H1 (cell line): ENCODE results near the gene DAPK1. TPM values are rescaled to one million over a fixed set of nuclear protein-coding genes. Genes with fewer than 3 reads are reported as not detected.

Experiments
- CTCF ChIA-PET: fragments of 300-600 bp; sonication (Branson Sonifier 250); formaldehyde crosslinking; loops from one replicate; lab custom pipeline; 2021; ENCODE audit not compliant: partially characterized antibody; lab: Charles Lee
- POLR2A ChIA-PET: fragments of 300-600 bp; sonication (Branson Sonifier 250); formaldehyde crosslinking; loops from one replicate; lab custom pipeline; 2021; ENCODE audit warnings: inconsistent platforms; ENCODE audit not compliant: partially characterized antibody; lab: Charles Lee
- DNase-seq, 2 experiments: peaks; one replicate each; pipeline versions ENCODE4 v3.0.0 to v3.0.0-alpha.2; 2010 to 2022; ENCODE audit warnings: low spot score in 2 of 2, low read depth in 1 of 2, mixed read lengths in 1 of 2
- FAIRE-seq: peaks from 2 replicates; lab custom pipeline; 2011; peaks lifted over from hg19 to GRCh38; lab: Jason Lieb, UNC
- H2AFZ ChIP-seq: 2 replicates; pipeline ENCODE4 v1.8.1; 2012; ENCODE audit warnings: low read length, inconsistent platforms
- H2AK5ac ChIP-seq: 2 replicates; pipeline ENCODE4 v1.6.1; 2013; ENCODE audit warnings: low read depth, low read length
- H2BK120ac ChIP-seq: replicated peaks from 2 replicates; pipeline ENCODE3; 2013; ENCODE audit warnings: low read depth, low read length, inconsistent platforms
- H2BK12ac ChIP-seq: 2 replicates; pipeline ENCODE4 v1.6.1; 2013; ENCODE audit warnings: low read depth, low read length
- H2BK15ac ChIP-seq: 2 replicates; pipeline ENCODE4 v1.6.1; 2013; ENCODE audit warnings: low read length
- H2BK20ac ChIP-seq: 2 replicates; pipeline ENCODE4 v1.6.1; 2013; ENCODE audit warnings: low read length
- H2BK5ac ChIP-seq: 2 replicates; pipeline ENCODE4 v1.6.1; 2013; ENCODE audit warnings: low read depth, low read length
- H3K14ac ChIP-seq: 2 replicates; pipeline ENCODE4 v1.6.1; 2013; ENCODE audit warnings: inconsistent platforms; ENCODE audit not compliant: insufficient read length
- H3K18ac ChIP-seq: 2 replicates; pipeline ENCODE4 v1.6.1; 2013; ENCODE audit warnings: low read length; ENCODE audit errors: extremely low read depth
- H3K23ac ChIP-seq: 2 replicates; pipeline ENCODE4 v1.6.1; 2013; ENCODE audit warnings: inconsistent platforms; ENCODE audit not compliant: insufficient read length
- H3K23me2 ChIP-seq: 2 replicates; pipeline ENCODE4 v1.6.1; 2013; ENCODE audit warnings: low read depth, low read length
- H3K27ac ChIP-seq: 2 replicates; pipeline ENCODE4 v1.6.1; 2011; ENCODE audit warnings: low read depth, low read length, inconsistent platforms
- H3K27me3 ChIP-seq, 4 experiments: replicated peaks in 1 of 4; 1 replicate in 1 of 4; 2 replicates in 3 of 4; pipeline versions ENCODE4 v1.6.1 to v1.8.1; 2011 to 2013; ENCODE audit warnings: low read length in 3 of 4, mild to moderate bottlenecking in 3 of 4, inconsistent platforms in 2 of 4, mixed read lengths in 2 of 4, moderate library complexity in 1 of 4; ENCODE audit not compliant: control insufficient read depth in 3 of 4, insufficient read depth in 3 of 4; ENCODE audit errors: extremely low read depth in 1 of 4
- H3K36me3 ChIP-seq, 4 experiments: 2 replicates each; pipeline versions ENCODE4 v1.6.1 to v1.8.1; 2011 to 2013; ENCODE audit warnings: mild to moderate bottlenecking in 4 of 4, low read length in 3 of 4, moderate library complexity in 2 of 4, control low read depth in 1 of 4, inconsistent platforms in 1 of 4; ENCODE audit not compliant: insufficient read depth in 4 of 4, control insufficient read depth in 2 of 4
- H3K4ac ChIP-seq: replicated peaks from 2 replicates; pipeline ENCODE3; 2013; ENCODE audit warnings: low read length, low read depth, mixed read lengths, inconsistent platforms; ENCODE audit not compliant: insufficient read length
- H3K4me1 ChIP-seq, 4 experiments: replicated peaks in 1 of 4; 1 replicate in 1 of 4; 2 replicates in 3 of 4; pipeline versions ENCODE4 v1.6.1 to v1.8.1; 2011 to 2013; ENCODE audit warnings: low read length in 3 of 4, inconsistent platforms in 2 of 4, mixed read lengths in 1 of 4; ENCODE audit not compliant: insufficient read depth in 4 of 4, control insufficient read depth in 3 of 4
- H3K4me2 ChIP-seq, 2 experiments: 2 replicates each; pipeline versions ENCODE4 v1.6.1 to v1.8.1; 2011 to 2013; ENCODE audit warnings: low read depth in 2 of 2, low read length in 2 of 2, control low read depth in 1 of 2, inconsistent platforms in 1 of 2, mild to moderate bottlenecking in 1 of 2; ENCODE audit not compliant: insufficient read depth in 1 of 2
- H3K4me3 ChIP-seq, 4 experiments: fragments of 200-600, 300-600 bp in 1 of 4; sonication (generic), shearing (Covaris generic), sonication (Bioruptor Twin) in 1 of 4; 2 replicates each; pipeline versions ENCODE4 v1.5.1 to v1.8.1; 2011 to 2016; ENCODE audit warnings: low read length in 4 of 4, low read depth in 3 of 4, control low read depth in 2 of 4, inconsistent platforms in 2 of 4, mild to moderate bottlenecking in 2 of 4, mixed read lengths in 1 of 4, moderate library complexity in 1 of 4; ENCODE audit not compliant: insufficient read depth in 2 of 4; ENCODE audit errors: extremely low read depth in 1 of 4
- H3K56ac ChIP-seq: replicated peaks from 2 replicates; pipeline ENCODE3; 2013; ENCODE audit warnings: low read depth, mild to moderate bottlenecking, mixed read lengths, low read length, inconsistent platforms; ENCODE audit not compliant: insufficient read length
- H3K79me1 ChIP-seq: 2 replicates; pipeline ENCODE4 v1.6.1; 2013; ENCODE audit warnings: low read depth, low read length, control low read depth
- H3K79me2 ChIP-seq, 2 experiments: 2 replicates each; pipeline versions ENCODE4 v1.6.1 to v1.8.1; 2012 to 2013; ENCODE audit warnings: low read length in 2 of 2, mild to moderate bottlenecking in 2 of 2, inconsistent platforms in 1 of 2; ENCODE audit not compliant: insufficient read depth in 2 of 2, control insufficient read depth in 1 of 2
- H3K9ac ChIP-seq, 4 experiments: replicated peaks in 1 of 4; 1 replicate in 1 of 4; 2 replicates in 3 of 4; pipeline versions ENCODE4 v1.6.1 to v1.8.1; 2011 to 2013; ENCODE audit warnings: low read depth in 3 of 4, low read length in 3 of 4, control low read depth in 2 of 4, mild to moderate bottlenecking in 2 of 4, moderate library complexity in 2 of 4, inconsistent platforms in 1 of 4; ENCODE audit errors: extremely low read depth in 1 of 4
- H3K9me3 ChIP-seq, 2 experiments: 2 replicates each; pipeline versions ENCODE4 v1.6.1 to v1.8.1; 2012 to 2013; ENCODE audit warnings: mild to moderate bottlenecking in 2 of 2, moderate library complexity in 2 of 2, control low read depth in 1 of 2, inconsistent platforms in 1 of 2, low read depth in 1 of 2, low read length in 1 of 2, mixed read lengths in 1 of 2; ENCODE audit not compliant: insufficient read depth in 2 of 2
- H4K20me1 ChIP-seq, 2 experiments: replicated peaks in 1 of 2; 2 replicates each; pipeline versions ENCODE3 to v1.8.1; 2011 to 2013; ENCODE audit warnings: inconsistent platforms in 2 of 2, low read length in 2 of 2, mild to moderate bottlenecking in 1 of 2; ENCODE audit not compliant: insufficient read depth in 2 of 2, control insufficient read depth in 1 of 2
- H4K5ac ChIP-seq: 2 replicates; pipeline ENCODE4 v1.6.1; 2013; ENCODE audit warnings: low read length, low read depth, mixed read lengths, inconsistent platforms; ENCODE audit not compliant: insufficient read length
- H4K8ac ChIP-seq: 2 replicates; pipeline ENCODE4 v1.8.0; 2013; ENCODE audit warnings: mild to moderate bottlenecking, moderate library complexity, low read length, inconsistent platforms; ENCODE audit not compliant: insufficient read depth; ENCODE audit errors: extremely low read depth
- H4K91ac ChIP-seq: replicated peaks from 2 replicates; pipeline ENCODE3; 2013; ENCODE audit warnings: low read length, mixed read lengths, inconsistent platforms; ENCODE audit not compliant: insufficient read length
- BACH1 ChIP-seq: IDR thresholded peaks from 2 replicates; pipeline ENCODE4 v1.6.1; 2012; ENCODE audit warnings: low read length, improper control_type of control experiment
- CBX5 ChIP-seq: fragments of 300-800, 300-1000 bp; sonication (generic); IDR thresholded peaks from 2 replicates; pipeline ENCODE4 v1.7.1; 2016; ENCODE audit warnings: antibody characterized with exemption, low read length, low read depth
- CBX8 ChIP-seq: fragments of 300-800, 300-1000 bp; sonication (generic); IDR thresholded peaks from 2 replicates; pipeline ENCODE4 v1.7.1; 2016; ENCODE audit warnings: low read depth, low read length, borderline replicate concordance
- EZH2 ChIP-seq: fragments of 200-600 bp; sonication (generic); IDR thresholded peaks from 2 replicates; pipeline ENCODE4 v1.7.1; 2012; ENCODE audit warnings: low read depth, mild to moderate bottlenecking, moderate library complexity, low read length, inconsistent platforms; ENCODE audit not compliant: severe bottlenecking
- GTF2F1 ChIP-seq: IDR thresholded peaks from 2 replicates; pipeline ENCODE4 v1.6.1; 2012; ENCODE audit warnings: low read depth, low read length, improper control_type of control experiment, borderline replicate concordance
- JUN ChIP-seq: IDR thresholded peaks from 2 replicates; pipeline ENCODE4 v1.6.1; 2011; ENCODE audit warnings: low read depth, mild to moderate bottlenecking, improper control_type of control experiment, low read length
- MAFK ChIP-seq: IDR thresholded peaks from 2 replicates; pipeline ENCODE4 v1.6.1; 2012; ENCODE audit warnings: low read depth, mild to moderate bottlenecking, improper control_type of control experiment, low read length
- MAX ChIP-seq: IDR thresholded peaks from 2 replicates; pipeline ENCODE4 v1.6.1; 2012; ENCODE audit warnings: inconsistent platforms
- PHF8 ChIP-seq: fragments of 200-600 bp; sonication (generic); conservative IDR thresholded peaks from 2 replicates; pipeline ENCODE4 v1.7.1; 2012; ENCODE audit warnings: low read depth, mild to moderate bottlenecking, inconsistent platforms, low read length, moderate library complexity
- POLR2A ChIP-seq, 2 experiments: IDR thresholded peaks; 1 replicate in 1 of 2; 2 replicates in 1 of 2; pipeline ENCODE4 v1.6.1; 2011; ENCODE audit warnings: low read depth in 2 of 2, low read length in 2 of 2, mild to moderate bottlenecking in 2 of 2; ENCODE audit errors: control extremely low read depth in 1 of 2
- POLR2AphosphoS5 ChIP-seq: IDR thresholded peaks from 2 replicates; pipeline ENCODE4 v1.6.1; 2011; ENCODE audit warnings: low read depth, low read length
- POU5F1 ChIP-seq: IDR thresholded peaks from 2 replicates; pipeline ENCODE4 v1.6.1; 2011; ENCODE audit warnings: low read depth, mild to moderate bottlenecking, low read length, moderate library complexity
- RXRA ChIP-seq: IDR thresholded peaks from 2 replicates; pipeline ENCODE4 v1.6.1; 2011; ENCODE audit warnings: low read depth, mild to moderate bottlenecking, low read length, moderate library complexity; ENCODE audit not compliant: insufficient read depth
- TEAD4 ChIP-seq: IDR thresholded peaks from 2 replicates; pipeline ENCODE4 v1.6.1; 2012; ENCODE audit warnings: low read depth, low read length, inconsistent platforms, mixed read lengths
- YY1 ChIP-seq: IDR thresholded peaks from 2 replicates; pipeline ENCODE4 v1.6.1; 2011; ENCODE audit warnings: low read depth, mild to moderate bottlenecking, low read length
- WGBS, 2 experiments: shearing (Covaris generic) in 1 of 2; methylation state at CpG; one replicate each; pipeline versions ENCODE4 v1.1.6 to v1.1.7; 2013 to 2015; ENCODE audit warnings: low lambda C conversion rate in 2 of 2, mixed read lengths in 2 of 2, inconsistent platforms in 1 of 2, low coverage in 1 of 2, missing lambda C conversion rate in 1 of 2; ENCODE audit not compliant: insufficient replicate concordance in 2 of 2, insufficient coverage in 1 of 2, insufficient read length in 1 of 2; ENCODE audit errors: extremely low coverage in 1 of 2, missing lambda C conversion rate in 1 of 2; 5-methylcytosine and 5-hydroxymethylcytosine counted together
- polyA plus RNA-seq, 7 experiments: library from polyadenylated mRNA; depleted of rRNA in 3 of 7; stranded (reverse) in 5 of 7; unstranded in 2 of 7; fragments of >200 nt in 5 of 7; fragments of 200-250 nt in 2 of 7; gene quantifications; 1 replicate in 5 of 7; 2 replicates in 1 of 7; 4 replicates in 1 of 7; pipeline versions ENCODE4 v1.2.1 to v1.2.3, GENCODE V29; 2011 to 2013; ENCODE audit warnings: missing spikeins in 2 of 7, mixed read lengths in 2 of 7
- total RNA-seq: library from RNA; stranded (reverse); fragmentation: NEBNext Ultra II Directional; extraction: Animal tissue kit (Norgen Biotek cat#: 25700); gene quantifications from 2 replicates; pipeline ENCODE4 v1.2.1, GENCODE V29; 2021

The DAPK1 gene
- total and polyA plus RNA-seq, 2 of the 8 experiments (the other 6 are each of a cell fraction or from before 2014, with no cell fraction given) = 62.4 to 131 TPM

- H2BK120ac ChIP-seq = no peak overlapping the region
- no peak overlapping the region for H3K9ac ChIP-seq
- no peaks in the 10 kb centered on the region for H3K9me3 ChIP-seq
- H3K18ac ChIP-seq = no peak overlapping the region
- H3K56ac ChIP-seq = no peak overlapping the region
- no peak overlapping the region for H2BK12ac ChIP-seq
- POLR2A ChIA-PET = no interaction called here
- H2BK5ac ChIP-seq = no peak overlapping the region
- no peaks in the 10 kb centered on the region for H3K27me3 ChIP-seq
- peaks cover 0 to 38% of the 10 kb centered on the region in 2 experiments; a peak in 2 of 4 replicates for H3K79me2 ChIP-seq
- H4K91ac ChIP-seq = no peak overlapping the region
- no peak overlapping the region for H2AFZ ChIP-seq
- no peak overlapping the region for H3K14ac ChIP-seq
- H3K23me2 ChIP-seq = no peaks in the 10 kb centered on the region
- H4K20me1 ChIP-seq = peaks cover 0 to 10% of the 10 kb centered on the region in 2 experiments
- H3K79me1 ChIP-seq = peaks cover 12% of the 10 kb centered on the region
- H3K23ac ChIP-seq = no peak overlapping the region
- no peak overlapping the region for H4K5ac ChIP-seq
- no peak overlapping the region for H2BK20ac ChIP-seq
- H4K8ac ChIP-seq = no peak overlapping the region
- CTCF ChIA-PET = interaction anchor here (1.1 to 1.9 kb wide), 4 partner anchors 8 to 283 kb away, joined by 3 to 7 read pairs (median 4); no protein-coding TSS in a partner anchor
- no peak overlapping the region for H2AK5ac ChIP-seq
- WGBS, 2 experiments = 89% methylated on average over 8 of the region's 8 CpGs; no CpG with 5 or more reads in 1 of the 2 experiments
- H3K4ac ChIP-seq = no peak overlapping the region
- FAIRE-seq (no peak), DNase-seq (no peak)
- H3K4me3 ChIP-seq = no peak overlapping the region
- H2BK15ac ChIP-seq = no peak overlapping the region
- H3K27ac ChIP-seq = no peak overlapping the region
- no peak for TF ChIP-seq TEAD4
- TF ChIP-seq POLR2A (IDR thresholded peaks at IDR 0.05; ENCODE audit: control extremely low read depth in 1 of 2, low read depth in 2 of 2, low read length in 2 of 2) = no peak
- TF ChIP-seq EZH2 = no peak
- TF ChIP-seq GTF2F1 = no peak
- no peak for TF ChIP-seq POU5F1
- TF ChIP-seq PHF8 = no peak
- no peak for TF ChIP-seq POLR2AphosphoS5
- TF ChIP-seq CBX8 = no peak
- no peak for TF ChIP-seq CBX5
- no peak for TF ChIP-seq MAX
- no peak for TF ChIP-seq RXRA
- no peak for TF ChIP-seq BACH1
- no peak for TF ChIP-seq YY1
- TF ChIP-seq JUN = no peak
- no peak for TF ChIP-seq MAFK
- peaks cover 2 to 4% (median 3%) of the 10 kb centered on the region in 4 experiments; a peak in 4 of 7 replicates for H3K4me1 ChIP-seq
- peaks cover 0 to 24% (median 13%) of the 10 kb centered on the region in 4 experiments; a peak in 5 of 8 replicates for H3K36me3 ChIP-seq
- no peak overlapping the region for H3K4me2 ChIP-seq
Measured at GRCh38 chr9:87619346-87619745, 121.7 kb downstream of the DAPK1 start.
